C4-2B (cell line): ENCODE measurements around the gene AGBL4.

Source experiments
- CTCF ChIP-seq: fragments of 450-650 bp; conservative IDR thresholded peaks from 2 replicates; pipeline ENCODE4 v1.5.1; 2017; ENCODE audit warnings: mild to moderate bottlenecking
- ZFX ChIP-seq: fragments of 450-650 bp; IDR thresholded peaks from 2 replicates; pipeline ENCODE4 v1.6.1; 2017

GRCh38 chr1:48996311-48996710, 1027.4 kb downstream of the AGBL4 start:
- TF ChIP-seq CTCF (no peak), ZFX (no peak)
